DOHH2 (cell line): ENCODE measurements around the gene RNF169.

Experiments used
- H3F3A ChIP-seq: fragments of 200-600 bp; sonication (generic), shearing (Covaris generic); 2 replicates; pipeline ENCODE4 v1.6.0; 2016; ENCODE audit warnings: antibody characterized with exemption, mild to moderate bottlenecking; ENCODE audit not compliant: control insufficient read depth, insufficient read depth
- H3K27ac ChIP-seq: fragments of 200-600 bp; sonication (generic); 2 replicates; pipeline ENCODE4 v1.5.1; 2014; ENCODE audit warnings: low read depth, mild to moderate bottlenecking, low read length, moderate library complexity
- H3K27me3 ChIP-seq: fragments of 200-600 bp; sonication (generic); 2 replicates; pipeline ENCODE4 v1.6.1; 2014; ENCODE audit warnings: mild to moderate bottlenecking, low read length, mixed read lengths; ENCODE audit not compliant: control insufficient read depth
- H3K36me3 ChIP-seq: fragments of 200-600 bp; sonication (generic); 2 replicates; pipeline ENCODE4 v1.6.1; 2014; ENCODE audit warnings: mild to moderate bottlenecking, low read length, moderate library complexity, mixed read lengths; ENCODE audit not compliant: control insufficient read depth
- H3K4me1 ChIP-seq: fragments of 200-600 bp; sonication (generic); 2 replicates; pipeline ENCODE4 v1.6.1; 2014; ENCODE audit warnings: mild to moderate bottlenecking, low read length, mixed read lengths; ENCODE audit not compliant: control insufficient read depth
- H3K4me2 ChIP-seq: fragments of 200-600 bp; sonication (generic); 2 replicates; pipeline ENCODE4 v1.6.0; 2014; ENCODE audit warnings: mild to moderate bottlenecking, low read length, moderate library complexity
- H3K4me3 ChIP-seq: fragments of 200-600 bp; sonication (generic); 2 replicates; pipeline ENCODE4 v1.5.1; 2014; ENCODE audit warnings: mild to moderate bottlenecking, low read length, mixed read lengths
- H3K79me2 ChIP-seq: fragments of 200-600 bp; sonication (generic); 2 replicates; pipeline ENCODE4 v1.6.1; 2014; ENCODE audit warnings: mild to moderate bottlenecking, low read length, mixed read lengths; ENCODE audit not compliant: control insufficient read depth
- H3K9me2 ChIP-seq: fragments of 200-600 bp; sonication (generic); replicated peaks from 2 replicates; pipeline ENCODE4 v1.6.1; 2014; ENCODE audit warnings: mild to moderate bottlenecking, low read length, mixed read lengths; ENCODE audit not compliant: control insufficient read depth
- H3K9me3 ChIP-seq: fragments of 200-600 bp; sonication (generic); 2 replicates; pipeline ENCODE4 v1.6.1; 2014; ENCODE audit warnings: antibody characterized with exemption, low read length, mixed read lengths; ENCODE audit not compliant: control insufficient read depth, insufficient read depth
- H4K20me1 ChIP-seq: fragments of 200-600 bp; sonication (generic); 2 replicates; pipeline ENCODE4 v1.6.0; 2014; ENCODE audit warnings: low read depth, mild to moderate bottlenecking, antibody characterized with exemption, low read length, moderate library complexity; ENCODE audit not compliant: control insufficient read depth, insufficient read depth
- EZH2phosphoT487 ChIP-seq: fragments of 200-600 bp; sonication (generic); IDR thresholded peaks from 2 replicates; pipeline ENCODE4 v1.6.1; 2017; ENCODE audit warnings: borderline replicate concordance, mild to moderate bottlenecking, antibody characterized with exemption, low read length, moderate library complexity, mixed read lengths
- TF ChIP-seq, protein P1 (sequence below): fragments of 200-600 bp; sonication (generic); IDR thresholded peaks from one replicate; pipeline ENCODE4 v1.5.1; 2014; ENCODE audit warnings: antibody characterized with exemption, mild to moderate bottlenecking, low read depth, low read length; ENCODE audit not compliant: poor library complexity, severe bottlenecking

The RNF169 gene

DNA sequence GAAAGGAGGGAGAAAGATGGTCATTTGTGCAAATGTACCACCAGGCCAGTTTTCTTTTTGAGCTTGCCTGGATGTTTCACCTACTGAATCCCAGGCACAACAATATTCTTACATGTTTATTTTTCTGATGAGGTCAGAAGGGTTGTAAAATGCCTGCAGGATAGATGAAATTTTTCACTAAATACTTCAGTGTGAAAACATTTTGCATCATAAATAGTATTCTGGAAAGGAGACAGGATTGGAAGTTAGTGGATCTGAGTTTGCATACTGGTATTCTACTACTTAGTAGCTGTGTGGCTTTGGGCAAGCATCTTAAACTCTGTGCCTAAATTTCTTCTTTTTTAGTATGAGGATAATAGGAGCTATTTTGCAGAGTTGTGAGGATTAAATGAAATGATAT lies 24.8 kb downstream of the RNF169 start:
- peaks cover 5% of the 10 kb centered on the region for H4K20me1 ChIP-seq
- no peak overlapping the region for H3K4me3 ChIP-seq
- no peaks in the 10 kb centered on the region for H3K9me3 ChIP-seq
- no peak overlapping the region for H3K4me2 ChIP-seq
- no peaks in the 10 kb centered on the region for H3K27me3 ChIP-seq
- H3K36me3 ChIP-seq: no peaks in the 10 kb centered on the region
- no peaks in the 10 kb centered on the region for H3K9me2 ChIP-seq
- no peak overlapping the region for H3K27ac ChIP-seq
- TF ChIP-seq, protein P1, sequence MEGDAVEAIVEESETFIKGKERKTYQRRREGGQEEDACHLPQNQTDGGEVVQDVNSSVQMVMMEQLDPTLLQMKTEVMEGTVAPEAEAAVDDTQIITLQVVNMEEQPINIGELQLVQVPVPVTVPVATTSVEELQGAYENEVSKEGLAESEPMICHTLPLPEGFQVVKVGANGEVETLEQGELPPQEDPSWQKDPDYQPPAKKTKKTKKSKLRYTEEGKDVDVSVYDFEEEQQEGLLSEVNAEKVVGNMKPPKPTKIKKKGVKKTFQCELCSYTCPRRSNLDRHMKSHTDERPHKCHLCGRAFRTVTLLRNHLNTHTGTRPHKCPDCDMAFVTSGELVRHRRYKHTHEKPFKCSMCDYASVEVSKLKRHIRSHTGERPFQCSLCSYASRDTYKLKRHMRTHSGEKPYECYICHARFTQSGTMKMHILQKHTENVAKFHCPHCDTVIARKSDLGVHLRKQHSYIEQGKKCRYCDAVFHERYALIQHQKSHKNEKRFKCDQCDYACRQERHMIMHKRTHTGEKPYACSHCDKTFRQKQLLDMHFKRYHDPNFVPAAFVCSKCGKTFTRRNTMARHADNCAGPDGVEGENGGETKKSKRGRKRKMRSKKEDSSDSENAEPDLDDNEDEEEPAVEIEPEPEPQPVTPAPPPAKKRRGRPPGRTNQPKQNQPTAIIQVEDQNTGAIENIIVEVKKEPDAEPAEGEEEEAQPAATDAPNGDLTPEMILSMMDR: no peak
- TF ChIP-seq EZH2phosphoT487: no peak
- peaks cover 3% of the 10 kb centered on the region for H3F3A ChIP-seq
- H3K4me1 ChIP-seq: peaks cover 1% of the 10 kb centered on the region; the same call in 1 of the 2 replicates
- H3K79me2 ChIP-seq: peaks cover 95% of the 10 kb centered on the region

DNA sequence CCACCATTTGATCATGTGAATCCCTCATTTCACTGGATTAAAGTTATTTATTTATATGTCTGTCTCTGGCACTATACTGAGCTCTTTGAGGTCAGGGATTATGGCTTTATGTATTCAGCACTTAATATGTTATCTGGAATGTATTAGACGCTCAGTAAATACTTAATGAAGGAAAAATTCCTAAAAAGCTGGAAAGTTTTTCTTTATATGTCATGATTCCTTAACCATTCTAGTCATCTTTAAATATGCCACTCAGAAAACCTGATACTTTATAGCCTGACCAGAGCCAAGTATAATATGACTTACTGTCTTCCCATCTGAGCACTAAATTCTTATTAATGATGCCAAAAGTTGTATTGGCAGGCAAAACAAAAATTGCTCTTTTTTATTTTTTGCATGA lies 27.1 kb downstream of the RNF169 start:
- Histone ChIP-seq H3K4me2 (no peak overlapping the region), H3K9me2 (no peaks in the 10 kb centered on the region), H3K27me3 (no peaks in the 10 kb centered on the region), H3F3A (no peaks in the 10 kb centered on the region; the same call in 1 of the 2 replicates), H4K20me1 (peaks cover 8% of the 10 kb centered on the region; the same call in 1 of the 2 replicates), H3K9me3 (no peaks in the 10 kb centered on the region), H3K79me2 (peaks cover 96% of the 10 kb centered on the region), H3K4me1 (no peaks in the 10 kb centered on the region), H3K27ac (no peak overlapping the region), H3K4me3 (no peak overlapping the region), H3K36me3 (no peaks in the 10 kb centered on the region)
- no peak for TF ChIP-seq EZH2phosphoT487
- TF ChIP-seq, protein P1: no peak

DNA sequence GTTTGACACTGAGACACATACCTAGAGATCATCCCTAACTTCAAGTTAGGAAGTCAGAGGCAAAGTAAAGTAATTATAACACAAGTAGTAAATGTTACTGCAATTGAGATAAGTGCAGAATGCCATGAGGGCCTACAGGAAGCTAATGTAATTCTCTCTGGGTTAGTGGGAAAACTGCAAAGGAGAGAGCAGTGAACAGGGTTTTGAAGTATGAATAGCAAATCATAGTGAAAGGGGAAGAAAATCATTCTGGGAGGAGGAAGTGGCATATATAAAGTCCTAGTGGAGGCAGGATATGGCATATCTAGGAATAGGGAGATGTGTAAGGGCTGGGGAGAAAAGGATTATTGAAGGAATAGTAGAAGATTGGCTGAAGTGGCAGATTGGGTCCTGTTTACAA lies 27.9 kb downstream of the RNF169 start:
- H4K20me1 ChIP-seq: peaks cover 5% of the 10 kb centered on the region; the same call in 1 of the 2 replicates
- H3K27me3 ChIP-seq: no peaks in the 10 kb centered on the region

More for the DNA sequence above, 27.9 kb downstream of the RNF169 start:
- H3K4me1 ChIP-seq: no peaks in the 10 kb centered on the region; the same call in 1 of the 2 replicates
- no peak overlapping the region for H3K27ac ChIP-seq
- H3K9me2 ChIP-seq: no peaks in the 10 kb centered on the region
- H3K9me3 ChIP-seq: no peaks in the 10 kb centered on the region
- no peaks in the 10 kb centered on the region for H3K36me3 ChIP-seq
- TF ChIP-seq EZH2phosphoT487: no peak
- TF ChIP-seq, protein P1: no peak
- H3K79me2 ChIP-seq: peaks cover 96% of the 10 kb centered on the region
- H3K4me2 ChIP-seq: no peak overlapping the region
- no peak overlapping the region for H3K4me3 ChIP-seq
- no peaks in the 10 kb centered on the region; the same call in 1 of the 2 replicates for H3F3A ChIP-seq
